ENCODE measurements around the gene VWA1.
A peak's percentile ranks its signal among the peaks of the same experiment; 100 is the strongest.

Gene VWA1

GRCh38 chr1:1433804-1434130 lies 1.7 kb upstream of the VWA1 start:
- H3K27ac ChIP-seq, result peak overlapping the region; percentile 99
- TF ChIP-seq CTCF (conservative IDR thresholded peaks at IDR 0.05), result no peak

GRCh38 chr1:1434131-1434823 lies 1.2 kb upstream of the VWA1 start:
- peak overlapping the region; percentile 99 for H3K27ac ChIP-seq
- no peak for TF ChIP-seq CTCF (conservative IDR thresholded peaks at IDR 0.05)

GRCh38 chr1:1434824-1435105 lies 725 bp upstream of the VWA1 start:
- peak overlapping the region; percentile 99 for H3K27ac ChIP-seq
- no peak for TF ChIP-seq CTCF (conservative IDR thresholded peaks at IDR 0.05)

- no peak for TF ChIP-seq CTCF (conservative IDR thresholded peaks at IDR 0.05)
- peak overlapping the region; percentile 99 for H3K27ac ChIP-seq
These were observed 580 bp downstream of the VWA1 start for GRCh38 chr1:1435911-1436629.

- TF ChIP-seq CTCF (conservative IDR thresholded peaks at IDR 0.05), result no peak
- peak overlapping the region; percentile 99 for H3K27ac ChIP-seq
These were observed 1.1 kb downstream of the VWA1 start for GRCh38 chr1:1436630-1437032.

- no peak for TF ChIP-seq CTCF (conservative IDR thresholded peaks at IDR 0.05)
- peak overlapping the region; percentile 99 for H3K27ac ChIP-seq
These were observed 1.8 kb downstream of the VWA1 start for GRCh38 chr1:1437033-1437903.

- H3K27ac ChIP-seq, result peak overlapping the region; percentile 99
- TF ChIP-seq CTCF (conservative IDR thresholded peaks at IDR 0.05), result peak; percentile 22; the same call in 1 of the 2 replicates
These were observed 2.5 kb downstream of the VWA1 start for GRCh38 chr1:1437904-1438376.

Measured in VCaP (cell line).